GM18873 (cell line): Measurements from ENCODE around the gene AMFR.

ENCODE experiments used
- ATAC-seq: cut with Tn5 transposase; IDR thresholded peaks from one replicate; pipeline ENCODE4 v1.9.1; 2021; ENCODE audit warnings: mild to moderate bottlenecking, moderate library complexity, moderate number of reproducible peaks; ENCODE audit not compliant: unreplicated experiment, low FRiP score

The AMFR gene

DNA sequence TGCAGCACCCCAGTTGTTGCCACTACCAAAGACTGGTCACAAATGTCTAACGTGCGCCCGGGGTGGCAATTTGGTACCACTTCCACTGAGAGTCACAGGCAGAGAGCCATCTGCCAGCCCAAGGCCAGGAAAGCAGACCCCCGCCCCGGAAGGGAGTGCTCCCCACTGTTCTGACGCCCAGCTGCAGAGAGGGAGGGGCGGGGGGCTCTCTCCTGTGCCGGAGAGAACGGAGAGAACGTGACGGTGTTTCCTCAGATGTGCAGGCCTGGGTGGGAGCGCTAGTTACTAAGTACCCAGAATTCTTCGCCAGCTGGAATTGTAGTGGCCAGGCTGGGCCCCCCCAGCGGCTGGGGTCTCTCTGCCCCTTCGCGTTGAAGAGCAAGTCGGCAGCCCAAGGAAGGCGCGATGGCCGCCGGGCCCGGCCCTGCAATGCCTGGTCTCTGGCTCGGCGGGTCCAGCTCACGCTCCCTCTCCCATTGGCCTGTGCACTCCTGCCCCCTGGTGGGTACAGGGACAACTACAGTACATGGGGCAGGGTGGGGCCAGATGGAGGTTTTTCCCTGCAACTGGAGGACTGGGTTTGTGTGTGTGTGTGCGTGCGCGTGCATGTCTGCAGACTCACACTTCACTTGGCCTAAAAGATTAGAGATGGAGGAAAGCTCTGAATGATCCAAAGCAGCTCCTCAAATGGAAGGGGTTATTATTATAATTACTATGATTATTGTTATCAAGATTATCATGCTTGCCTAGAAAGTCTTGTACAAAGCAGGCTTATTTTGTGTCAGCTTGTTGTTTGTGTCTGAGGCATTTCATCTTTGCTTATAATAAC lies 107.1 kb downstream of the AMFR start:
- peak; percentile 86 for ATAC-seq

DNA sequence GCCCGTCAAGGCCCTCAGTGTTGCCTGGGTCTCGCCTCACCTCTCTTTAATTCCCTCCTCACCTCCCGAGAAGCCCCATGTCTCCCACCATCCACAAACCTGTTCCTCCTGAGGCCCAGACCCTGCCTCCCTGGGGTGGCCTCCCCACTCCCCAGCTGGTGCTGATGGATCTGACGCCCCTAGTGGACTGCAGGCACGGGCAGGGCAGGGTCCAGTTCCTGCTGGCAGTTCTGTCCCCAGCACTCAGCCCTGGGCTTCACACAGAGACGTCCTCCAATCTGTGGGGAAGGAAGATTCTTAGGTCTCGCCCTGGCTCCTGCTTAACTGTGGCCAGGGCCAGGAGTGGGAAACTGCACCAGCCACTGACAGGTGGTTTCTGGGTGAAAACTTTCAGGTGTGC lies 108.8 kb downstream of the AMFR start:
- ATAC-seq: no peak

DNA sequence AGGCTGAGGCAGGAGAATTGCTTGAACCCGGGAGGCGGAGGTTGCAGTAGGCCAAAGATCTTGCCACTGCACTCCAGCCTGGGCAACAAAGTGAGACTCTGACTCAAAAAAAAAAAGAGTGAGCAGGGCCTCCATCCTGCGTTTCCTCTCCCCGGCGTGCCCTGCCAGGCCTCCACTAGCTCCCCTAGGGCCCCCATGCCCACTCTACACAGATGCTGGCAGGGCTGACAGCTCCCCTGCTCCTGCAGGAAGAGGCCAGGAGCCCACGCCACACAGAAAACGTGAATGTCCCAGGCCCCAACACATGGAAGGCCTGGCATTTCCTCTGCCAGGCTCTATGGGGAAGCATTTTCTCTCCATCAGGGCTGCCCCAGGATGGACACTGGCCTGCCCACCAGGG lies 109.4 kb downstream of the AMFR start:
- no peak for ATAC-seq

DNA sequence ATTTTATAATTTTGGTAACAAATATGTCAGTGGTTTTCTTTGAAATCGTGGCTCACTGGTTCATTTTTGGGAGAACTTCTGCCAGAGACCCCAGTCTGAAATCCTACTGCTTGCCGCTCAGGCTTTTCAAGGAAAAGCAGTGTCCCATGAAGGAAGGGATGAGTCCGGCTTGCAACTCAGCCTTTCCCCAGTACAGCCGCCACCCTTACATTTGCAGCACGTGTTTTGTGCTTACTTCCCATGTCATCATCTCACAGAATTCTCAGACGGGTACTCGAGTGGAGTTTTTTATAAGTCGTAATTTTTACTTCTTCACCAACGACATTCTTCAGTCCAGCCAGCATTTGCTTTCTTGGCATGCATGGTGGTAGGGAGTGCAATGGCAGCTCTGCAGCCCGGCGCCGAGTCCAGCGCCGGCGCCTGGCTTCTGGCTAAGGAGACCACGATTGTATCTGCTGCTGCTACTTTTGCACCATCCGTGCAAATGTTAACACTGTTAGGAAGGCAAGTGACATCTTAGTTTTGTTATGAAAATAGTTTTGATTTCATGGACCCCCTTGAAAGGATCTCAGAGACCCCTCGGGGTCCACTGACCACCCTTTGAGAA lies 111.0 kb downstream of the AMFR start:
- no peak for ATAC-seq

DNA sequence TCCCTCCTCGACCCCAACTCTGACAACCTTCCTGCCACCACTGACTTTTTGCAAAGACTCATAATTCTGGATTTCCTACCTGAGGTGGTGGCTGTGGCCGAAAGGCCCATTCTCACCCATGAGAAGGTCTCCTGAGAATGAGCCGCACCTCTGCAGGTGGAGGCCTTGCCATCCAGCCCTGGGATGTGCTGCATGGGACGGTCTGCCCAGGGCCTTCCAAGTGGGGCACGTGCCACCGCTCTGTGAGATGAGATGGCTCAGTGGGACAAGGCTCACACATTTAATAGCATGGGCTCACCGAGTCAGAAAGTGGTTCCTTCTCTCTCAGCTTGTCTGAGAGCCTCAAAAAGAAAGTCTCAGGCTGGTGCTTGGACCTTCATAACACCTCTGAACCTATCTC lies 112.8 kb downstream of the AMFR start:
- ATAC-seq: no peak

DNA sequence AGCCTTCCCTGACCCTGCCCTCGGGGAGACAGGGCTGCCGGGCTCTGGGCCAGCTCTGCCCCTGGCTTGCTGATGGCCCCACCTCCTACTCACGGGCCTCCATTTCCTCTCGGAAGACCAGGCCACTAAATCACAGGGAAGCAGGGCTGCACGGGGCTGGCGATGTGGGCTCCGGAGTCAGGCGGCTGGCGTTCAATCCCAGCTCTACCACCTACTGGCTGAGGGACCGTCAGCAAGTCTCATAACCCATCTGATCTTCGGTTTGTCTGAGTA lies 113.4 kb downstream of the AMFR start:
- ATAC-seq: no peak
